PC-9 (cell line): Measurements from ENCODE around the gene PALLD. TPM values are rescaled to one million over a fixed set of nuclear protein-coding genes. Genes with fewer than 3 reads are reported as not detected.

ENCODE experiments used
- BruUV-seq: library from RNA; stranded (reverse); fragments of 400-500 nt; replicated peaks from 2 replicates; lab custom pipeline; 2021; lab: Mats Ljungman, UMichigan
- CTCF ChIA-PET: fragments of 300-600 bp; sonication (Branson Sonifier 250); formaldehyde crosslinking; loops from one replicate; lab custom pipeline; 2022; ENCODE audit warnings: antibody characterized with exemption; lab: Charles Lee
- POLR2A ChIA-PET: fragments of 300-600 bp; sonication (Branson Sonifier 250); formaldehyde crosslinking; loops from one replicate; lab custom pipeline; 2022; ENCODE audit warnings: antibody characterized with exemption; ENCODE audit not compliant: unreplicated experiment; lab: Charles Lee
- DNase-seq, 2 experiments: peaks; one replicate each; pipeline versions ENCODE4 v3.0.0 to v3.0.0-alpha.2; 2015 to 2022; ENCODE audit warnings: mixed read lengths in 1 of 2
- H2AFZ ChIP-seq: fragments of 200-600 bp; sonication (generic); 2 replicates; pipeline ENCODE4 v1.8.1; 2017; ENCODE audit warnings: antibody characterized with exemption
- H3F3A ChIP-seq: fragments of 200-600 bp; sonication (generic); 2 replicates; pipeline ENCODE4 v1.8.1; 2017; ENCODE audit warnings: antibody characterized with exemption, mild to moderate bottlenecking, low read depth; ENCODE audit not compliant: insufficient read depth
- H3K27ac ChIP-seq: fragments of 200-600 bp; sonication (generic); 2 replicates; pipeline ENCODE4 v1.6.1; 2016; ENCODE audit warnings: mixed run types
- H3K27me3 ChIP-seq: fragments of 200-600 bp; sonication (generic); 2 replicates; pipeline ENCODE4 v1.6.1; 2016; ENCODE audit warnings: low read depth, mixed run types; ENCODE audit not compliant: insufficient read depth
- H3K36me3 ChIP-seq: fragments of 200-600 bp; sonication (generic); 2 replicates; pipeline ENCODE4 v1.6.1; 2016; ENCODE audit warnings: low read depth, mixed run types
- H3K4me1 ChIP-seq: fragments of 200-600 bp; sonication (generic); replicated peaks from 2 replicates; pipeline ENCODE4 v1.6.1; 2016; ENCODE audit warnings: mixed run types; ENCODE audit not compliant: insufficient read depth
- H3K4me2 ChIP-seq: fragments of 200-600 bp; sonication (generic); 2 replicates; pipeline ENCODE4 v1.6.1; 2017; ENCODE audit warnings: mixed run types
- H3K4me3 ChIP-seq: fragments of 200-600 bp; sonication (generic); 2 replicates; pipeline ENCODE4 v1.6.1; 2016; ENCODE audit warnings: mixed run types
- H3K79me2 ChIP-seq: fragments of 200-600 bp; sonication (generic); 2 replicates; pipeline ENCODE4 v1.6.1; 2017; ENCODE audit warnings: low read depth, mixed run types
- H3K9me2 ChIP-seq: fragments of 200-600 bp; sonication (generic); 2 replicates; pipeline ENCODE4 v1.8.1; 2017; ENCODE audit warnings: mild to moderate bottlenecking; ENCODE audit not compliant: insufficient read depth
- H3K9me3 ChIP-seq: fragments of 200-600 bp; sonication (generic); 2 replicates; pipeline ENCODE4 v1.8.1; 2016; ENCODE audit warnings: low read depth; ENCODE audit not compliant: insufficient read depth
- H4K20me1 ChIP-seq: fragments of 200-600 bp; sonication (generic); 2 replicates; pipeline ENCODE4 v1.8.1; 2017; ENCODE audit not compliant: insufficient read depth
- EZH2 ChIP-seq: fragments of 200-600 bp; sonication (generic); IDR thresholded peaks from 2 replicates; pipeline ENCODE4 v1.8.0; 2017; ENCODE audit warnings: antibody characterized with exemption, low read depth
- intact Hi-C: fragments of 100-400 bp; cut with micrococcal nuclease; formaldehyde crosslinking; loops from one replicate; pipeline ENCODE4 v1.10.0; 2022; ENCODE audit not compliant: unreplicated experiment
- total RNA-seq: library from RNA; stranded (reverse); gene quantifications from 2 replicates; pipeline ENCODE4 v1.2.3, GENCODE V29; 2021
- TF ChIP-seq, protein P1 (sequence below): fragments of 200-600 bp; sonication (generic); conservative IDR thresholded peaks from 2 replicates; pipeline ENCODE4 v1.6.1; 2017; ENCODE audit warnings: mixed run types, antibody characterized with exemption, mild to moderate bottlenecking, moderate library complexity

PALLD gene
- total RNA-seq, 1 experiment from 2014 or later, result 156 TPM

DNA sequence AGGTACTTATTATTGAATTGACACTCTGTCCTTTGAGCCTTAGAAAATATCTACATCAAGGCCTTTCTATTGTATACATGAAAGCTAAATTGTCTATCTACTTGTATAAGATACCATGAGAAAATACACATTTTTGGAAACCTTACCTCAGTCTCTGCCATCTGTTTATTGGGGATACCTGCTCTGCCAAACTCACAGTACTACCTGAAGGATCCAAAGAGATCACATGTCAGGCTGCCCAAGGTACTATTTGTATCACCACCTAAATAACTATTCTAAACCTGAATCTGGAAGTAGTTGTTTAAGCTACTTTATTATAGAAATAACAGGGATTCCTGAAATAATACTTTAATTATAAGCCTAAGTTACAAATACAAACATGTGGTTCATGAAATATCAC is 126.2 kb downstream of the PALLD start:
- no peak overlapping the region for H3K27ac ChIP-seq
- POLR2A ChIA-PET, result no interaction called here

DNA sequence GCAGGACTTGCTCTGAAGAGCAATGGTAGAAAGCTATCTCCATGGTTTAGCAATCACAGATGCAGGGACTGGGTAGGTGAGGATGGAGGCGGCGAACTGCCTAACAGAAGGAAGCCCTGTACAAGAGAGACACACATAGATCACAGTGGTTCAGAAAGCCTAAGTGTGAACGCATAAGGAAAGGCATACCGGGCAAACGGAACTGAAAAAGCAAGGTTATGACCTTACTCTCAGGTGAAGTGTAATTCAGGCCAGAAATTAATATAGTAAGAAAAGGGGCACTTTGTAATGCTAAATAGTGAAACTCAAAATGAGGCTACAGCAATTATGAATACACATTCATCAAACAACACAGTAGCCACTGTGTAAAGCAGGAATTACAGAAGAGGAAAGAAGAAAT is 126.6 kb downstream of the PALLD start:
- Histone ChIP-seq H2AFZ (no peak overlapping the region), H3K27ac (no peak overlapping the region), H3K36me3 (no peaks in the 10 kb centered on the region), H3F3A (peaks cover 11% of the 10 kb centered on the region), H3K9me2 (no peaks in the 10 kb centered on the region), H3K4me1 (peaks cover 15% of the 10 kb centered on the region), H3K4me3 (no peak overlapping the region), H3K27me3 (no peaks in the 10 kb centered on the region), H3K9me3 (no peaks in the 10 kb centered on the region), H3K79me2 (no peaks in the 10 kb centered on the region), H3K4me2 (no peak overlapping the region), H4K20me1 (no peaks in the 10 kb centered on the region)
- no TSS peak for BruUV-seq
- TF ChIP-seq, protein P1, sequence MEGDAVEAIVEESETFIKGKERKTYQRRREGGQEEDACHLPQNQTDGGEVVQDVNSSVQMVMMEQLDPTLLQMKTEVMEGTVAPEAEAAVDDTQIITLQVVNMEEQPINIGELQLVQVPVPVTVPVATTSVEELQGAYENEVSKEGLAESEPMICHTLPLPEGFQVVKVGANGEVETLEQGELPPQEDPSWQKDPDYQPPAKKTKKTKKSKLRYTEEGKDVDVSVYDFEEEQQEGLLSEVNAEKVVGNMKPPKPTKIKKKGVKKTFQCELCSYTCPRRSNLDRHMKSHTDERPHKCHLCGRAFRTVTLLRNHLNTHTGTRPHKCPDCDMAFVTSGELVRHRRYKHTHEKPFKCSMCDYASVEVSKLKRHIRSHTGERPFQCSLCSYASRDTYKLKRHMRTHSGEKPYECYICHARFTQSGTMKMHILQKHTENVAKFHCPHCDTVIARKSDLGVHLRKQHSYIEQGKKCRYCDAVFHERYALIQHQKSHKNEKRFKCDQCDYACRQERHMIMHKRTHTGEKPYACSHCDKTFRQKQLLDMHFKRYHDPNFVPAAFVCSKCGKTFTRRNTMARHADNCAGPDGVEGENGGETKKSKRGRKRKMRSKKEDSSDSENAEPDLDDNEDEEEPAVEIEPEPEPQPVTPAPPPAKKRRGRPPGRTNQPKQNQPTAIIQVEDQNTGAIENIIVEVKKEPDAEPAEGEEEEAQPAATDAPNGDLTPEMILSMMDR, result no peak
- no peak for TF ChIP-seq EZH2
- POLR2A ChIA-PET, result no interaction called here
- CTCF ChIA-PET, result no interaction called here
- intact Hi-C loops, result no loop called here
- DNase-seq, result no peak

More for the DNA sequence above, 126.2 kb downstream of the PALLD start:
- H3K9me3 ChIP-seq, result no peaks in the 10 kb centered on the region
- DNase-seq, result no peak
- no peak overlapping the region for H3K4me2 ChIP-seq
- CTCF ChIA-PET, result no interaction called here
- H3F3A ChIP-seq, result peaks cover 11% of the 10 kb centered on the region
- intact Hi-C loops, result no loop called here
- BruUV-seq, result no TSS peak
- H3K4me1 ChIP-seq, result peaks cover 18% of the 10 kb centered on the region
- no peak overlapping the region for H2AFZ ChIP-seq
- no peaks in the 10 kb centered on the region for H4K20me1 ChIP-seq
- no peaks in the 10 kb centered on the region for H3K9me2 ChIP-seq
- no peaks in the 10 kb centered on the region for H3K27me3 ChIP-seq
- TF ChIP-seq, protein P1, result no peak
- TF ChIP-seq EZH2, result no peak
- no peaks in the 10 kb centered on the region for H3K36me3 ChIP-seq
- H3K4me3 ChIP-seq, result no peak overlapping the region
- H3K79me2 ChIP-seq, result no peaks in the 10 kb centered on the region

DNA sequence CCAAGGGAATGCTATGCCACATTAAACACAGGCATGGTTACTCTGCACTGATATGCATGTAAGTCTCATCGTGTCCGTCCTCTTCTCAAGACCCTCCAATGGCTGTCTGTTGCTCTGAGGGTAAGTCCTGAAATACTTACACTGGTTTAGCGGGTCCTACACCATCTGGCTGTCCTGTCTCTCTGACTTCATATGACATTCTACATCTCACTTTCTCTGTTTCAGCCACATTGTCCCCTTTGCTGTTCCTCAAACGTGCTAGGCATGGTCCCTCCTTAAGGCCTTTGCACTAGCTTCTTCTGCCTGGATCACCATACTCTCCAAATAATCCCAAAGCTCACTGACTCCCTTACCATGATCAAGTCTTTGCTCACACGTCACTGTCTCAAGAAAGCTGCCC is 131.4 kb downstream of the PALLD start:
- Histone ChIP-seq H3F3A (peaks cover 13% of the 10 kb centered on the region; the same call in 1 of the 2 replicates), H3K4me3 (no peak overlapping the region), H3K27me3 (no peaks in the 10 kb centered on the region), H2AFZ (no peak overlapping the region), H3K4me2 (no peak overlapping the region), H4K20me1 (no peaks in the 10 kb centered on the region), H3K9me2 (no peaks in the 10 kb centered on the region), H3K4me1 (peaks cover 25% of the 10 kb centered on the region), H3K36me3 (no peaks in the 10 kb centered on the region), H3K27ac (no peak overlapping the region), H3K9me3 (no peaks in the 10 kb centered on the region), H3K79me2 (peaks cover 12% of the 10 kb centered on the region)
- DNase-seq, result no peak
- ChIA-PET POLR2A (no interaction called here), CTCF (no interaction called here)
- intact Hi-C loops, result no loop called here
- BruUV-seq, result no TSS peak
- no peak for TF ChIP-seq EZH2
- TF ChIP-seq, protein P1, result no peak
